ENCODE data around the gene ABCD2.
A peak's percentile ranks its signal among the peaks of the same experiment; 100 is the strongest.
"Not testable (repeated sequence)": the region's sequence is repeated elsewhere in the genome, so short reads cannot be mapped to it uniquely, and the experiment has no call there.

ABCD2 gene

GRCh38 chr12:39619660-39620433, at the start of gene ABCD2:
Gene ABCD2 (minus strand): TSS chr12:39619803. CDS start chr12:39619615, 188 bp downstream.
- peak; percentile 49 to 57 for DNase-seq (ENCODE audit: low read depth in 2 of 2)

- DNase-seq (ENCODE audit: low read depth in 2 of 2) = no peak
Measured at GRCh38 chr12:39660101-39660500, 40.5 kb upstream of the ABCD2 start.

GRCh38 chr12:39647383-39647782, 27.8 kb upstream of the ABCD2 start:
- DNase-seq (ENCODE audit: low read depth in 2 of 2) = no peak

GRCh38 chr12:39646963-39647362, 27.4 kb upstream of the ABCD2 start:
- no peak for DNase-seq (ENCODE audit: low read depth in 2 of 2)

GRCh38 chr12:39643052-39643451, 23.4 kb upstream of the ABCD2 start:
- no peak for DNase-seq (ENCODE audit: low read depth in 2 of 2)

GRCh38 chr12:39638840-39639239, 19.2 kb upstream of the ABCD2 start:
- no peak for DNase-seq (ENCODE audit: low read depth in 2 of 2)

- DNase-seq (ENCODE audit: low read depth in 2 of 2) = no peak
Measured at GRCh38 chr12:39638178-39638577, 18.6 kb upstream of the ABCD2 start.

GRCh38 chr12:39632670-39633069, 13.1 kb upstream of the ABCD2 start:
- DNase-seq (ENCODE audit: low read depth in 2 of 2) = no peak

- no peak for DNase-seq (ENCODE audit: low read depth in 2 of 2)
Measured at GRCh38 chr12:39628836-39629235, 9.2 kb upstream of the ABCD2 start.

- DNase-seq (ENCODE audit: low read depth in 2 of 2) = no peak
Measured at GRCh38 chr12:39627914-39628313, 8.3 kb upstream of the ABCD2 start.

GRCh38 chr12:39626033-39626814, 6.6 kb upstream of the ABCD2 start:
- no peak for DNase-seq (ENCODE audit: low read depth in 2 of 2)

- no peak for DNase-seq (ENCODE audit: low read depth in 2 of 2)
Measured at GRCh38 chr12:39623919-39624318, 4.3 kb upstream of the ABCD2 start.

GRCh38 chr12:39623160-39623559, 3.6 kb upstream of the ABCD2 start:
- DNase-seq (ENCODE audit: low read depth in 2 of 2) = not testable (repeated sequence)

- no peak for DNase-seq (ENCODE audit: low read depth in 2 of 2)
Measured at GRCh38 chr12:39622306-39622705, 2.7 kb upstream of the ABCD2 start.

GRCh38 chr12:39621670-39622069, 2.1 kb upstream of the ABCD2 start:
- no peak for DNase-seq (ENCODE audit: low read depth in 2 of 2)

GRCh38 chr12:39620659-39621658, 1.4 kb upstream of the ABCD2 start:
- no peak for DNase-seq (ENCODE audit: low read depth in 2 of 2)

- DNase-seq (ENCODE audit: low read depth in 2 of 2) = no peak
Measured at GRCh38 chr12:39619316-39619659, 315 bp downstream of the ABCD2 start.

GRCh38 chr12:39618701-39619100, 902 bp downstream of the ABCD2 start:
- DNase-seq (ENCODE audit: low read depth in 2 of 2) = no peak

- no peak for DNase-seq (ENCODE audit: low read depth in 2 of 2)
Measured at GRCh38 chr12:39617887-39618286, 1.7 kb downstream of the ABCD2 start.

- no peak for DNase-seq (ENCODE audit: low read depth in 2 of 2)
Measured at GRCh38 chr12:39616666-39617065, 2.9 kb downstream of the ABCD2 start.

GRCh38 chr12:39616251-39616650, 3.4 kb downstream of the ABCD2 start:
- DNase-seq (ENCODE audit: low read depth in 2 of 2) = no peak

- no peak for DNase-seq (ENCODE audit: low read depth in 2 of 2)
Measured at GRCh38 chr12:39613525-39613924, 6.1 kb downstream of the ABCD2 start.
